ENCODE measurements around the gene MEX3C. TPM values are rescaled to one million over a fixed set of nuclear protein-coding genes. Genes with fewer than 3 reads are reported as not detected.

Gene MEX3C
- total RNA-seq, 2 experiments from 2014 or later = 41.9 to 43.4 TPM

- intact Hi-C loops (cut with micrococcal nuclease; ENCODE audit: unreplicated experiment) = no loop called here
- no peak overlapping the region for H3K4me3 ChIP-seq (ENCODE audit: low read depth, low read length, poor library complexity, severe bottlenecking)
- ChIA-PET POLR2A (interaction anchor here (1.1 kb wide), 1 partner anchor 136 kb away, joined by 3 read pairs; no protein-coding TSS in a partner anchor), CTCF (ENCODE audit: unreplicated experiment) (no interaction called here)
- no peak overlapping the region for H2AFZ ChIP-seq (ENCODE audit: low read length)
- H3K27ac ChIP-seq (ENCODE audit: low read depth, low read length, poor library complexity, severe bottlenecking) = no peak overlapping the region
- no TSS peak for BruUV-seq (replicated peaks)
- H3K9me2 ChIP-seq (ENCODE audit: insufficient read depth, low read length) = no peaks in the 10 kb centered on the region
- H3K9me3 ChIP-seq (ENCODE audit: low read length) = no peaks in the 10 kb centered on the region
- peaks cover 44% of the 10 kb centered on the region for H3K4me1 ChIP-seq (ENCODE audit: insufficient read depth, low read length, poor library complexity, severe bottlenecking)
- no peaks in the 10 kb centered on the region for H4K20me1 ChIP-seq (ENCODE audit: insufficient read depth, low read length)
- H3K36me3 ChIP-seq (ENCODE audit: insufficient read depth, low read length) = no peaks in the 10 kb centered on the region
- TF ChIP-seq CTCF (conservative IDR thresholded peaks at IDR 0.05; ENCODE audit: low read length) (no peak), EZH2phosphoT487 (IDR thresholded peaks at IDR 0.05; ENCODE audit: borderline replicate concordance, low read depth, low read length) (no peak)
- H3K79me2 ChIP-seq (ENCODE audit: insufficient read depth, low read depth, low read length) = no peaks in the 10 kb centered on the region
- H3K4me2 ChIP-seq (ENCODE audit: low read length) = 0 out of 2 replicates have a peak overlapping the region, but pooled peaks have one; percentile 16
- DNase-seq (ENCODE audit: low spot score) = no peak
These were observed 33.9 kb downstream of the MEX3C start for GRCh38 chr18:51163543-51163942.

- DNase-seq (ENCODE audit: low spot score) = no peak
- intact Hi-C loops (cut with micrococcal nuclease; ENCODE audit: unreplicated experiment) = no loop called here
- Histone ChIP-seq H3K36me3 (ENCODE audit: insufficient read depth, low read length) (no peaks in the 10 kb centered on the region), H3K9me2 (ENCODE audit: insufficient read depth, low read length) (no peaks in the 10 kb centered on the region), H3K4me1 (ENCODE audit: insufficient read depth, low read length, poor library complexity, severe bottlenecking) (peaks cover 45% of the 10 kb centered on the region), H3K4me2 (ENCODE audit: low read length) (0 out of 2 replicates have a peak overlapping the region, but pooled peaks have one; percentile 17), H3K27ac (ENCODE audit: low read depth, low read length, poor library complexity, severe bottlenecking) (no peak overlapping the region), H3K79me2 (ENCODE audit: insufficient read depth, low read depth, low read length) (no peaks in the 10 kb centered on the region), H3K4me3 (ENCODE audit: low read depth, low read length, poor library complexity, severe bottlenecking) (no peak overlapping the region), H2AFZ (ENCODE audit: low read length) (no peak overlapping the region; the same call in 1 of the 2 replicates), H4K20me1 (ENCODE audit: insufficient read depth, low read length) (no peaks in the 10 kb centered on the region), H3K9me3 (ENCODE audit: low read length) (no peaks in the 10 kb centered on the region)
- TF ChIP-seq CTCF (conservative IDR thresholded peaks at IDR 0.05; ENCODE audit: low read length) = no peak
- no peak for TF ChIP-seq EZH2phosphoT487 (IDR thresholded peaks at IDR 0.05; ENCODE audit: borderline replicate concordance, low read depth, low read length)
- BruUV-seq (replicated peaks) = no TSS peak
- CTCF ChIA-PET (ENCODE audit: unreplicated experiment) = no interaction called here
- POLR2A ChIA-PET = no interaction called here
These were observed 34.9 kb downstream of the MEX3C start for GRCh38 chr18:51162617-51163016.

GRCh38 chr18:51160646-51161045 lies 36.8 kb downstream of the MEX3C start:
- Histone ChIP-seq H3K4me1 (ENCODE audit: insufficient read depth, low read length, poor library complexity, severe bottlenecking) (peaks cover 62% of the 10 kb centered on the region), H3K4me3 (ENCODE audit: low read depth, low read length, poor library complexity, severe bottlenecking) (no peak overlapping the region), H4K20me1 (ENCODE audit: insufficient read depth, low read length) (no peaks in the 10 kb centered on the region), H3K9me3 (ENCODE audit: low read length) (no peaks in the 10 kb centered on the region), H3K4me2 (ENCODE audit: low read length) (no peak overlapping the region), H3K36me3 (ENCODE audit: insufficient read depth, low read length) (no peaks in the 10 kb centered on the region), H2AFZ (ENCODE audit: low read length) (no peak overlapping the region), H3K27ac (ENCODE audit: low read depth, low read length, poor library complexity, severe bottlenecking) (no peak overlapping the region), H3K9me2 (ENCODE audit: insufficient read depth, low read length) (no peaks in the 10 kb centered on the region), H3K79me2 (ENCODE audit: insufficient read depth, low read depth, low read length) (no peaks in the 10 kb centered on the region)
- no peak for TF ChIP-seq CTCF (conservative IDR thresholded peaks at IDR 0.05; ENCODE audit: low read length)
- intact Hi-C loops (cut with micrococcal nuclease; ENCODE audit: unreplicated experiment) = no loop called here
- no peak for DNase-seq (ENCODE audit: low spot score)
- POLR2A ChIA-PET = interaction anchor here (1.6 kb wide), 1 partner anchor 22 kb away, joined by 4 read pairs; no protein-coding TSS in a partner anchor
- CTCF ChIA-PET (ENCODE audit: unreplicated experiment) = no interaction called here
- no TSS peak for BruUV-seq (replicated peaks)
